ENCODE results near the gene OTUB2. TPM values are rescaled to one million over a fixed set of nuclear protein-coding genes. Genes with fewer than 3 reads are reported as not detected.
A peak's percentile ranks its signal among the peaks of the same experiment; 100 is the strongest.
"Not testable (repeated sequence)": the region's sequence is repeated elsewhere in the genome, so short reads cannot be mapped to it uniquely, and the experiment has no call there.

OTUB2 gene
- total RNA-seq, 1 donor from 2014 or later: 4.9 TPM

DNA sequence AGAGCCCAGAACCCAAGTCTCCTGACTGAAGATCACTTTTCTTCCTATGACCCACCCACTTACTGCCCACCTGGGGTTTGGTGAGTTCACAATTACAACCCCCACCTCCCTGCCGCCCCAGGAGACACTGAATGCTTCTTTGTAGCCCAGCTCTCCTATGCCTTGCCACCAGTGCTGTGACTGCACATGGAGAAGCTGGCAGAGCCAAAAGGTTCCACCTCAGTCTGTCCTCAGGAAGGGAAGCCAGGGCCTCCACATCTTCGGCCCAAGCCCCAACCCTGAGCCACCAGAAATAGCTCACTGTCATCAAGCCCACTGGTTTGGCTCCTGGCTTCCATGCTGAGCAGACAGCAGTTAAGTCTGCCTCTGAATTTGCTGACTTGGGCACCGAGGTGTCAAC is 25.6 kb downstream of the OTUB2 start:
- no peak for FAIRE-seq
- no peak for DNase-seq (ENCODE audit: low spot score in 2 of 2)

DNA sequence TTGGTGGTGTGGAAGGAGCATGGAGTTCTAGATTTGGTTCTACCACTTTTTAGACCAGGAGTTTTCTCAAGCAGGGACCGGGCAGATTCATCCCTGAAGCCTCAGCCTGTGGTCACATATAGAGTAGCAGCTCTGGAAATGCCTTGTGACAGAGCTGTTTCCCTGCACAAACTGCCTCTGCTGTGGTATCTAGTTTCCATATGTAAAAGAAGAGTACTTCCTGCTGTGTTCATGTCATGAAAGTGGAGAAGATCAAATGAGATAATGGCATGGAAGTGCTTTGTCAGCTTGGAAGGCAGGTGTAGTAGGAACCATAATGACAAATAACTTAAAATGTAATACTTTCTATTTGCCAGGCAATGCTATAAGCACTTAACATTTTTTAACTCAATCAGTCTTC is 26.1 kb downstream of the OTUB2 start:
- DNase-seq (ENCODE audit: low spot score in 2 of 2): no peak
- FAIRE-seq: no peak

- FAIRE-seq (no peak), DNase-seq (ENCODE audit: low spot score in 2 of 2) (no peak)
These were observed 26.5 kb downstream of the OTUB2 start for GRCh38 chr14:94052662-94053061.

- FAIRE-seq (no peak), DNase-seq (ENCODE audit: low spot score in 2 of 2) (no peak)
These were observed 28.3 kb downstream of the OTUB2 start for GRCh38 chr14:94054401-94054800.

DNA sequence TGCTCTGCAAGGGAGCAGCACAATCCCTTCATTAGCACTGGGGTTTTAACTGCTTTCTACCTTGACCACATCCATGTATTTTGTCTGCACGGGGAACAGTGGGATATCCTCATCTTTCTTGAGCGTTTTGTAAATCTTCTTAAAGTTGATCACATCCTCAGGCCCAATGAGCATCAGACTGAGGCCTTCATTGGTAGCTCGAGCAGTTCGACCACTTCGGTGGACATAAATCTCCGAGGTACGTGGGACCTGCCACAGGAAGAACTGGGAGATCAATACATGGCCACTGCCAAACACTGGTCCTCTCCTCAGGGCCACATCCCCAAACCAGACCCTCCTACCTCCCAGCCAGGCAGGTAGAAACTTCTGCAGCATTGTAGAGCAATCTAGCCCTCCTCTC is 28.8 kb downstream of the OTUB2 start:
- FAIRE-seq: no peak
- no peak for DNase-seq (ENCODE audit: low spot score in 2 of 2)

DNA sequence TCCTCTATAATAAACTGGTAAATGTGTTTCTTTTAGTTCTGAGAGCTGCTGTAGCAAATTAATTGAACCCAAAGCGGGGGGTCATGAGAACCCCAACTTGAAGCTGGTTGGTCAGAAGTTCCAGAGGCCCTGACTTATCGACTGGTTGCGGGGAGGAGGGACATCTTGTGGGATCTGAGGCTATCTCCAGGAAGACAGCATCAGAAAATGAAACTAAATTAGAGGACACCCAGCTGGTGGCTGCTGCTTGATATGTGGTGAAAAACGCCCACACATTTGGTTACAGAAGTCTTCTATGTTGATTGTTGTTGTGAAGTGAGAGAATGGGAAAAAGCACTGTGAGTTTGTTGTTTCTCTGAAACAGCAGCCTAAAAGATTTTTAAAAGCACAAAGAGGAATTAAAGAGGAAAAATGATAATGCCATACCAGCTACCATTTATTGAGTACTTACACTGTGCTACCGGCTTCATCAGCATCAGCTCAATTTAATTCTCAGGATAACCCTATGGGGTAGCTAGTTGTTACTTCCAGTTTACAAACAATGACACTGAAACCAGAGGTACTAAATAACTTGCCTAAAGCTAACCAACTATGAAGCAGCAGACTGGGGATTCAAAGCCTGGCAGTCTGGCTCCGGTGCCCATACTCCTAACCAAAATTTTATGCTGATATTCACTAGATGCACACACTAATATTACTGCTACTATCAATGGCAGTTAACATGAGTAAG is 30.6 kb downstream of the OTUB2 start:
- FAIRE-seq (no peak), DNase-seq (ENCODE audit: low spot score in 2 of 2) (no peak)

GRCh38 chr14:94058128-94058673 is 32.1 kb downstream of the OTUB2 start:
- DNase-seq (ENCODE audit: low spot score in 2 of 2) (no peak), FAIRE-seq (no peak)

DNA sequence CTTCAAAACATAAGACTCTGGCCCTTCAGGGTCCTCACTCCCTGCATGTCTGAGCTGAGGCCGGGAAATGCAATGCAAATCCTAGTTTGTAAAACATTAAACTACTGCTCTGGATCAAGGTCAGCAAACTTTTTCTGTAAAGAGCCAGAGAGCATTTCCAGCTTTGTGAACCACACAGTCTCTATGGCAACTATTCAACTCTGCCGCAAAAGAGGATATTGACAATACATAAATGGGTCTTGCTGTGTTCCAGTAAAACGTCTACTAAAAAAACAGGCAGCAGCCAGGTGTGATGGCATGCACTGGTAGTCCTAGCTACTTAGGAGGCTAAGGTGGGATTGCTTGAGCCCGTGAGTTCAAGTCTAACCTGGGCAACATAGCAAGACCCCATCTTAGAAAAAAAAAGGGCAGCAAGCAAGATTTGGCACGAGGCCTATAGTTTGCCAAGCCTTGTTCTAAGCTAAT is 32.6 kb downstream of the OTUB2 start:
- no peak for FAIRE-seq

GRCh38 chr14:94059998-94060397 is 33.9 kb downstream of the OTUB2 start:
- DNase-seq (ENCODE audit: low spot score in 2 of 2): no peak
- FAIRE-seq: no peak

More for the DNA sequence above, 32.6 kb downstream of the OTUB2 start:
- DNase-seq (ENCODE audit: low spot score in 2 of 2): no peak

- DNase-seq (ENCODE audit: low spot score in 2 of 2) (no peak), FAIRE-seq (no peak)
These were observed 36.3 kb downstream of the OTUB2 start for GRCh38 chr14:94062344-94062940.

DNA sequence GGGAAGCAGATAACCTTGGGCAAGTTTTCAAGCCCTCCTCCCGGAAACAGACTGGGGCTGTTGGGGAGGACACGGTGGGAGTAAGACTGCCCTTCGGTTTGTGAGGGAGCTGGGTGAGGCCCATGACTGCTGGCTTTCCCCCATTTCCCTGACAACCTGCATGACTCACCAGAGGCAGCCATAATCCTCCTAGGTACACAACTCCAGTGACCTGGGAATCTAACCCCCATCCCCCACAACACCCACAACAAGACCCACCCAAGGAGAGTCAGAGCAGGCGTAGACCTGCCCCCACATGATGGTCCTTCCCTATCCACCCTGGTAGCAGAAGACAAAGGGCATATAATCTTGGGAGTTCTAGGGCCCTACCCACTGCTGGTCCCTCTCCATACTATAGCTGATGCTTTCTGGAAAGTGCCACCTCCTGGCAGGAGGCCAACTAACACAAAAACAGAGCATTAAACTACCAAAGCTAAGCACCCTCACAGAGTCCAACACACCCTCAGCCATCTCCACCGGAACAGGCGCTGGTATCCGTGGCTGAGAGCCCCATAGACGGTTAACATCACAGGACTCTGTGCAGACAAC is 40.0 kb downstream of the OTUB2 start:
- no peak for FAIRE-seq
- DNase-seq (ENCODE audit: low spot score in 2 of 2): no peak

DNA sequence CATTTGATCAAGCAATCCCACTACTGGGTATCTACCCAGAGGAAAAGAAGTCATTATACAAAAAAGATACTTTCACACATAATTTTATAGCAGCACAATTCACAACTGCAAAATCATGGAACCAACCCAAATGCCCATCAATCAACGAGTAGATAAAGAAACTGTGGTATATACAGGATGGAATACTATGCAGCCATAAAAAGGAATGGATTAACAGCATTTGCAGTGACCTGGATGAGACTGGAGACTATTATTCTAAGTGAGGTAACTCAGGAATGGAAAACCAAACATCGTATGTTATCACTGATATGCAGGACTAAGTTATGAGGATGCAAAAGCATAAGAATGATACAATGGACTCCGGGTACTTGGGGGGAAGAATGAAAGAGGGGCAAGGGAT is 45.9 kb downstream of the OTUB2 start:
- DNase-seq (ENCODE audit: low spot score in 2 of 2); FAIRE-seq: not testable (repeated sequence)

DNA sequence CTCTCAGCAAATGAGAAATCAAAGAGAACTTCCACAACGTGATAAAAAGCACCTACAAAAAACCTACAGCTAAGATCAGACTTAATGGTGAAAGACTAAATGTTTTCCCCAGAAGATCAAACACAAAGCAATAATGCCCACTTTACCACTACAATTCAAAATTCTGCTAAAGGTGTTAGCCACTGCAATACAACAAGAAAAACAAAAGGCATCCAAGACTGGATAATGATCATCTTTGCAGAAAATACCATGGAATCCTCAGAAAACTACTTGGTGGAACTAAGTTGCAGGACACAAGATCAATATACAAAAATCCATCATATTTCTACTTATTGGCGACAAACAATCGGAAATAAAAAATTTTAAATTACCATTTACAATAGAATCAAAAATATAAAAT is 48.4 kb downstream of the OTUB2 start:
- FAIRE-seq (no peak), DNase-seq (ENCODE audit: low spot score in 2 of 2) (no peak)

GRCh38 chr14:94075008-94075407 is 48.9 kb downstream of the OTUB2 start:
- FAIRE-seq (no peak), DNase-seq (ENCODE audit: low spot score in 2 of 2) (no peak)

DNA sequence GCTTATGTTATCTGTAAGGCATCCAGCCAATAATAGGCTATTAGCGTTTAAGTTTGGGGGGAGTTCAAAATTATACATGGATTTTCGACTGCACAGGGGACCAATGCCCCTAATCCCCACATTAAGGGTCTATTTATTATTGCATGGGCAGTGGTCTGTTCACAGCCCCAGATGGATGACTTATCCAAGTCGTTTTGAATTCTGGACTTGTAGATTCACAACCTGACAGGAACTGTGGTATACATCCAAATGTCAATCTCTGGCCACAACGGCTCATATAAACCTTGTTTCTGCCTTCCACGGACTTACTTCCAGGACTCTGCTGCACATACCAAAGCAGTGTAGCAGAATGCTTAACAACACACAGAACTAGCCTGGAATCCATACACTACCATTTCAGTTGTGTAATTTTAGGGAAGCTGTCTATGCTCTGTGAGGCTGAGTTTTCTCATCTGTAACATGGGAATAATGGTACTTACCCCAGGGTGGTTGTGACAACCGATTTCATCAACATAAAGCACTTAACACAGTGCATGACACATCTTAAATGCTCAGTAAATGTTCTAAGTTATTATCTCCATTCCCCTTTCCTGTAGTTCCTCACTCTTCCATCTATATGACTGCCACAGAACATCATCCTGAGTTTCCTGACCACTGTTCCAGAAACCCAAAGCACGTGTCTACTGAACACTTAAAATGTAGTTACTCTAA is 51.1 kb downstream of the OTUB2 start:
- FAIRE-seq (no peak), DNase-seq (ENCODE audit: low spot score in 2 of 2) (no peak)

DNA sequence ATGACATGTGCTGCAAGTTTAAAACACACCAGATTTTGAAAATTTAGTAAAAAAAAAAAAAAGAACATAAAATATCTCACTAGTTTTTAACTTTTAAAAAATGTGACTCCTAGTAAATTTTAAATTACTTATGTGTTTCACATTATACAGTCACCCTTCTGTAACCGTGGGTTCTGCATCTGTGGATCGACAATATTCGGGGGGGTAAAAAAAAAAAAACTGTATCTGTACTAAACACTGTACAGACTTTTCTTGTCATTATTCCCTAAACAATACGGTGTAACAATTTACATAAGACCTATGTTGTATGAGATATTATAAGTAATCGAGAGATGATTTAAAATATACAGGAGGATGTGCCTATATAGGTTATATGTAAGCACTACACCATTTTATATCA is 51.7 kb downstream of the OTUB2 start:
- no peak for DNase-seq (ENCODE audit: low spot score in 2 of 2)
- FAIRE-seq: no peak

GRCh38 chr14:94079891-94080620 is 53.9 kb downstream of the OTUB2 start:
- DNase-seq (ENCODE audit: low spot score in 2 of 2): peak in 1 of 2 donors; percentile 28

GRCh38 chr14:94080621-94081385 is 54.7 kb downstream of the OTUB2 start, which contains the start of the genes DDX24 and IFI27L1:
TSS of gene DDX24 (minus strand) at chr14:94081202. CDS start at chr14:94079742, 1,460 bp downstream.
TSS of gene IFI27L1 (plus strand) at chr14:94081310. CDS start at chr14:94096938, 15,628 bp downstream.
- DNase-seq (ENCODE audit: low spot score in 2 of 2) (peak; percentile 89 to 95), FAIRE-seq (no peak)

More at GRCh38 chr14:94079891-94080620, 53.9 kb downstream of the OTUB2 start:
- FAIRE-seq: no peak

DNA sequence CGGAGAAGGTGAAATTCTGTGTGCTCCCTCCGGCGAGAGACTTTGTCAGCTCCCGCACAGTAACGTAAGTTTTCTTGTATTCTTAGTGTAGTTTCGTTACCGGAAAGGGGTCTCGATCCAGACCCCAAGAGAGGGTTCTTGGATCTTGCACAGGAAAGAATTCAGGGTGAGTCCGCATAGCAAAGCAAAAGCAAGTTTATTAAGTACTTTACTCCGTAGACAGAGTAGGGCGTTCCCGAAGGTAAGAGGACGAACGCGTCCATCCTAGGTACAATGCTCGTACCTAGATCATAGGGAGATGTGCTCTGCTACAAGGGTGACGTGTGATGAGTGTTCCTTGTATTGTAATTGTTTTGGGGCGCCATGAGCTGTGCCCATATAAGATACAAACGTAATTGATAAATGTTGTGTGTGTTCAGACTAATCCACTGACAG is 55.3 kb downstream of the OTUB2 start:
- no peak for FAIRE-seq
- DNase-seq (ENCODE audit: low spot score in 2 of 2): no peak

Measured in frontal cortex (tissue), 4 donors.